Mesendoderm (in vitro differentiated cells): Measurements from ENCODE around the gene HMX3.

ENCODE experiments used
- DNase-seq: peaks from one replicate; pipeline ENCODE4 v3.0.0; 2013
- H2AK5ac ChIP-seq: 2 replicates; pipeline ENCODE4 v1.6.1; 2013; ENCODE audit warnings: low read length, inconsistent platforms
- H2BK120ac ChIP-seq: 2 replicates; pipeline ENCODE4 v1.6.1; 2013; ENCODE audit warnings: low read depth, mild to moderate bottlenecking, low read length, moderate library complexity, mixed read lengths
- H2BK15ac ChIP-seq: replicated peaks from 2 replicates; pipeline ENCODE4 v1.6.1; 2013; ENCODE audit warnings: low read depth, mild to moderate bottlenecking, moderate library complexity
- H2BK5ac ChIP-seq: 2 replicates; pipeline ENCODE4 v1.6.1; 2013; ENCODE audit warnings: low read length, inconsistent platforms
- H3K18ac ChIP-seq: 2 replicates; pipeline ENCODE4 v1.6.1; 2013; ENCODE audit warnings: mild to moderate bottlenecking, low read length, mixed read lengths
- H3K23ac ChIP-seq: one replicate; pipeline ENCODE4 v1.6.1; 2013; ENCODE audit warnings: low read length
- H3K27ac ChIP-seq: 2 replicates; pipeline ENCODE4 v1.5.1; 2013; ENCODE audit warnings: low read depth, mild to moderate bottlenecking, inconsistent platforms, low read length, moderate library complexity
- H3K27me3 ChIP-seq: 2 replicates; pipeline ENCODE4 v1.6.1; 2013; ENCODE audit warnings: low read length, control low read depth, mild to moderate bottlenecking, inconsistent platforms; ENCODE audit not compliant: insufficient read depth, poor library complexity
- H3K36me3 ChIP-seq: 2 replicates; pipeline ENCODE4 v1.6.1; 2013; ENCODE audit warnings: low read length, inconsistent platforms; ENCODE audit not compliant: control insufficient read depth, insufficient read depth
- H3K4ac ChIP-seq: one replicate; pipeline ENCODE4 v1.6.1; 2013; ENCODE audit warnings: low read depth, mild to moderate bottlenecking, low read length, moderate library complexity
- H3K4me1 ChIP-seq: 2 replicates; pipeline ENCODE4 v1.6.1; 2013; ENCODE audit warnings: low read depth, low read length, inconsistent platforms; ENCODE audit not compliant: control insufficient read depth
- H3K4me2 ChIP-seq: 2 replicates; pipeline ENCODE4 v1.6.1; 2013; ENCODE audit warnings: low read length
- H3K4me3 ChIP-seq: 2 replicates; pipeline ENCODE4 v1.5.1; 2013; ENCODE audit warnings: mild to moderate bottlenecking, low read length
- H3K56ac ChIP-seq: one replicate; pipeline ENCODE4 v1.6.1; 2013; ENCODE audit warnings: low read length
- H3K79me1 ChIP-seq: 2 replicates; pipeline ENCODE4 v1.6.1; 2013; ENCODE audit warnings: low read length, inconsistent platforms
- H3K79me2 ChIP-seq: 2 replicates; pipeline ENCODE4 v1.6.1; 2013; ENCODE audit warnings: mild to moderate bottlenecking, low read length; ENCODE audit not compliant: control insufficient read depth, insufficient read depth
- H3K9ac ChIP-seq: 2 replicates; pipeline ENCODE4 v1.6.1; 2013; ENCODE audit warnings: low read length, inconsistent platforms
- H4K5ac ChIP-seq: one replicate; pipeline ENCODE4 v1.6.1; 2013; ENCODE audit warnings: low read length
- H4K8ac ChIP-seq: one replicate; pipeline ENCODE4 v1.6.1; 2013; ENCODE audit warnings: low read depth, mild to moderate bottlenecking, control low read depth, low read length, moderate library complexity
- WGBS: extraction: QIAGEN DNeasy Blood & Tissue Kit; methylation state at CpG from one replicate; pipeline ENCODE4 v1.1.7; 2013; ENCODE audit warnings: low lambda C conversion rate, missing lambda C conversion rate; ENCODE audit not compliant: insufficient coverage; ENCODE audit errors: extremely low coverage; 5-methylcytosine and 5-hydroxymethylcytosine counted together

HMX3 gene

GRCh38 chr10:123140983-123141390 lies 5.2 kb downstream of the HMX3 start:
- no CpG with 5 or more reads among the region's 6 CpGs for WGBS
- Histone ChIP-seq H2BK120ac (no peak overlapping the region), H2BK15ac (no peak overlapping the region), H3K56ac (no peak overlapping the region), H3K79me1 (no peaks in the 10 kb centered on the region), H3K27ac (no peak overlapping the region), H3K18ac (no peak overlapping the region), H3K4me3 (no peak overlapping the region), H3K4me2 (no peak overlapping the region), H3K27me3 (peaks cover 77% of the 10 kb centered on the region), H3K9ac (no peak overlapping the region), H4K5ac (no peak overlapping the region), H4K8ac (no peak overlapping the region), H3K4ac (no peak overlapping the region), H2AK5ac (no peak overlapping the region), H3K36me3 (no peaks in the 10 kb centered on the region), H3K4me1 (no peaks in the 10 kb centered on the region), H2BK5ac (no peak overlapping the region), H3K79me2 (no peaks in the 10 kb centered on the region), H3K23ac (no peak overlapping the region)
- DNase-seq: no peak

GRCh38 chr10:123141791-123142700 lies 6.3 kb downstream of the HMX3 start:
- Histone ChIP-seq H2BK5ac (no peak overlapping the region), H3K56ac (no peak overlapping the region), H3K4me2 (no peak overlapping the region), H2AK5ac (no peak overlapping the region), H3K27ac (no peak overlapping the region), H3K18ac (no peak overlapping the region), H3K36me3 (no peaks in the 10 kb centered on the region), H2BK120ac (no peak overlapping the region), H3K9ac (no peak overlapping the region), H4K5ac (no peak overlapping the region), H2BK15ac (no peak overlapping the region), H3K4ac (no peak overlapping the region), H3K79me2 (no peaks in the 10 kb centered on the region), H3K27me3 (peaks cover 86% of the 10 kb centered on the region), H3K4me1 (no peaks in the 10 kb centered on the region), H3K79me1 (no peaks in the 10 kb centered on the region), H3K4me3 (no peak overlapping the region), H4K8ac (no peak overlapping the region), H3K23ac (no peak overlapping the region)
- DNase-seq: no peak
- no CpG with 5 or more reads among the region's 38 CpGs for WGBS

GRCh38 chr10:123142701-123143161 lies 7.0 kb downstream of the HMX3 start:
- Histone ChIP-seq H2BK120ac (no peak overlapping the region), H4K8ac (no peak overlapping the region), H3K4me3 (no peak overlapping the region), H4K5ac (no peak overlapping the region), H2BK15ac (no peak overlapping the region), H3K56ac (no peak overlapping the region), H3K4me2 (no peak overlapping the region), H3K36me3 (no peaks in the 10 kb centered on the region), H2AK5ac (no peak overlapping the region), H3K79me2 (no peaks in the 10 kb centered on the region), H3K18ac (no peak overlapping the region), H3K27me3 (peaks cover 91% of the 10 kb centered on the region), H3K4me1 (no peaks in the 10 kb centered on the region), H3K79me1 (no peaks in the 10 kb centered on the region), H3K9ac (no peak overlapping the region), H2BK5ac (no peak overlapping the region), H3K23ac (no peak overlapping the region), H3K4ac (no peak overlapping the region), H3K27ac (no peak overlapping the region)
- DNase-seq: no peak
- WGBS: no CpG with 5 or more reads among the region's 33 CpGs

GRCh38 chr10:123143162-123143824 lies 7.5 kb downstream of the HMX3 start:
- H3K4me1 ChIP-seq: no peaks in the 10 kb centered on the region
- no peak overlapping the region for H2AK5ac ChIP-seq
- H3K23ac ChIP-seq: no peak overlapping the region
- no peak overlapping the region for H3K4me2 ChIP-seq
- H3K79me2 ChIP-seq: no peaks in the 10 kb centered on the region
- no peak overlapping the region for H3K9ac ChIP-seq
- peaks cover 92% of the 10 kb centered on the region for H3K27me3 ChIP-seq
- H2BK120ac ChIP-seq: no peak overlapping the region
- H4K8ac ChIP-seq: no peak overlapping the region
- H3K27ac ChIP-seq: no peak overlapping the region
- no peak overlapping the region for H2BK5ac ChIP-seq
- no peak overlapping the region for H3K56ac ChIP-seq
- WGBS: no CpG with 5 or more reads among the region's 33 CpGs
- H3K36me3 ChIP-seq: no peaks in the 10 kb centered on the region
- no peak overlapping the region for H3K4me3 ChIP-seq
- peak; percentile 45 for DNase-seq
- no peak overlapping the region for H4K5ac ChIP-seq
- no peak overlapping the region for H3K18ac ChIP-seq
- H3K4ac ChIP-seq: no peak overlapping the region
- no peaks in the 10 kb centered on the region for H3K79me1 ChIP-seq
- H2BK15ac ChIP-seq: no peak overlapping the region

GRCh38 chr10:123143825-123144168 lies 8.0 kb downstream of the HMX3 start:
- no peak overlapping the region for H3K9ac ChIP-seq
- no peak overlapping the region for H3K27ac ChIP-seq
- WGBS: no CpG with 5 or more reads among the region's 10 CpGs
- H3K4me1 ChIP-seq: no peaks in the 10 kb centered on the region
- no peak overlapping the region for H2BK120ac ChIP-seq
- H2BK15ac ChIP-seq: no peak overlapping the region
- H3K79me2 ChIP-seq: no peaks in the 10 kb centered on the region
- H3K4me3 ChIP-seq: no peak overlapping the region
- H4K5ac ChIP-seq: no peak overlapping the region
- no peak overlapping the region for H2AK5ac ChIP-seq
- no peak overlapping the region for H4K8ac ChIP-seq
- no peak overlapping the region for H3K18ac ChIP-seq
- H3K79me1 ChIP-seq: no peaks in the 10 kb centered on the region
- no peak overlapping the region for H3K56ac ChIP-seq
- no peak overlapping the region for H3K23ac ChIP-seq
- H3K36me3 ChIP-seq: no peaks in the 10 kb centered on the region
- H3K27me3 ChIP-seq: peaks cover 94% of the 10 kb centered on the region
- no peak overlapping the region for H3K4ac ChIP-seq
- no peak overlapping the region for H3K4me2 ChIP-seq
- DNase-seq: no peak
- H2BK5ac ChIP-seq: no peak overlapping the region
